HuH-7 (cell line): ENCODE results near the gene VPS25.
"Not testable (repeated sequence)": the region's sequence is repeated elsewhere in the genome, so short reads cannot be mapped to it uniquely, and the experiment has no call there.

Experiments used
- DNase-seq: peaks from one replicate; pipeline ENCODE4 v3.0.0; 2011; ENCODE audit warnings: low spot score

Gene VPS25

DNA sequence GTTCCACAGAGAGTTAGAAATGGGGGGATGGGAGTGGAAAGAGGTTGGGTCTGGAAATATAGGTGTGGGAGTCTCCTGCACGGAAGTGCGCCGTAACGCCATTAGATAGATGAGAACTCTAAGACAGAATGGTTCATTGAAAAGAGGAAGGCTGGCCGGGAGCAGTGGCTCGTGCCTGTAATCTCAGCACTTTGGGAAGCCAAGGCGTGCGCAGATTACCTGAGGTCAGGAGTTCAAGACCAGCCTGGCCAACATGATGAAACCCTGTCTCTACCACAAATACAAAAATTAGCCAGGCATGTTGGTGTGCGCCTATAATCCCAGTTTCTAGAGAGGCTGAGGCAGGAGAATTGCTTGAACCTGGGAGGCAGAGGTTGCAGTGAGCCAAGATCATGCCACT is 5.2 kb upstream of the VPS25 start:
- not testable (repeated sequence) for DNase-seq

DNA sequence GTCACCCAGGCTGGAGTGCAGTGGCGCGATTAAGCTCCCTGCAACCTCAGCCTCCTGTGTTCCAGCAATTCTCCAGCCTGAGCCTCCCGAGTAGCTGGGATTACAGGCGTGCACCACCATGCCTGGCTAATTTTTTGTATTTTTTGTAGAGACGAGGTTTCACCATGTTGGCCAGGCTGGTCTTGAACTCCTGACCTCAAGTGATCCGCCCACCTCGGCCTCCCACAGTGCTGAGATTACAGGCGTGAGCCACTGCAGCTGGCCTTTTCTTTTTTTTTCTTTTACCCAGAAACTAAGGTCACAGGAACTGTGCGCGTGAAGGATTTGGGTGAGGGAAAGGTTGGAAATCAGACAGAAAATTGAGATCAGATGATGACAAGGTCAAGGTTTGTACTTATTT is 3.3 kb upstream of the VPS25 start:
- DNase-seq: not testable (repeated sequence)

DNA sequence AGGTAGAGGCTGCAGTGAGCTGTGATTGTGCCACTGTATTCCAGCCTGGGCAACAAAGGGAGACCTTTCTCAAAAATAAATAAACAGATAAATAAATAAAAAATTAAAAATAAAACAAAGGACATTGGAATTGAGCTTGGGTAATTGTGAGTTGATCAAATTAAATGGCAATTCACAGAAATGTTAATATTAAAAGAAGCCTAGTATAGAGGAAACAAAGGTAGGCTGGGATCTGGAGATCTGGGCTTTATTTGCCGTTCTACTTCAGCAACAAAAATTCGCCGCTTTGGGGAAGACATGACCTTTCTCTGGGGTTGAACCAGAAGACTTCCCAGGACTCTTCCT is 332 bp upstream of the VPS25 start:
- no peak for DNase-seq

DNA sequence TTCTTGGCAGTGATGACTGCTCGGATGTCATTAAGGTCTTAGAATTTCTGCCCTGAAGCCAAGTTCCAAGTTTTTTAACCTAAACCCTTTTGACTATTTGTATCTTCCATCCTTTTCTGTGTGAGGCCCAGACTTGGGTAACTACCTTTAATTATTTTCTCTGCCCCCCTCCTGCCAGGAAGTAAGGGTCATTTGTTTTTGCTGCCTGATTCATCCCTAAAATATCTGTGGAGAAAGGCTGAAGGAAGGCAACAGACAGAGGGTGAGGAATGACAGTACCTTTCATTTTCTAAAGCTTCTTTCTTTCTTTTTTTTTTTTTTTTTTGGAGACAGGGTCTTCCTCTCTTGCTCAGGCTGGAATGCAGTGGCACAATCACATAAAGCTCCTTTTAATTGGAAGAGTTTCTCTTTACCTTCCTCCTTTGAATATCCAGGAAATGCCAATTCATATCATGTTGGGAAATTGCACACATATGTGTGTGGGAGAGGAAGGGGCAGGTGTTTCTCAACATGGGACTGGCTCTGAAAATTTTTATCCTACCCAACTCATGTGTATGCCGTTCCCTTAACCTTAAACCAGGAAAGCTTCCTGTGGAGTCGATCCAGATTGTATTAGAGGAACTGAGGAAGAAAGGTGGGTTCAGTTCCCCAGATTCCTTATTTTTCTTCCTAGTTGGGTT is 957 bp downstream of the VPS25 start:
- DNase-seq: no peak

DNA sequence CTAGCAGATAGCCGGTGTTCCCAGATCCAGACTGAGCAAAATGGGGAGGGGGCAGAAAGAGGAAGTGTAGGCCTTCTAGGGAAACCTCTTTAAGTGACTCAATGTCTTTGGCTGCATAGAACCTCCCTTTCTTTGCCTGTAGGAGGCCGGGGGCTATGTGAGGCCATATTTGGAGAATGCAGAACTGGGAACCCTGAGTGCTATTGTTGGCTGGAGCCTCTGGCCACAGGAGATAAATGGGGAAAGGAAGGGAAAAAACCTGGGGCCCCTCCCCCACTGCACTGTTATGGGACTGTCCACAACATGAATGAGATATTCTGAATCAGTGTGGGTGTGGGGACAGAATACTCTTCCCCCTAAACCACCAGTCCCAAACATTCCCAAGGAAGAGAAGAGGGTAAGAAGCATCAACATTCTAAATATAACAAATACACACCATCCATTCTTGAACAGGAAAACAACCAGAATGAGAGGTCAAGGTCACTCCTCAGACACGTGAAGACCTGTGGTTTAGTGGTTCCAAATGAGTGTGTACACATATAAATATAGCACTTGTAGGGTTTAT is 2.4 kb downstream of the VPS25 start:
- no peak for DNase-seq

DNA sequence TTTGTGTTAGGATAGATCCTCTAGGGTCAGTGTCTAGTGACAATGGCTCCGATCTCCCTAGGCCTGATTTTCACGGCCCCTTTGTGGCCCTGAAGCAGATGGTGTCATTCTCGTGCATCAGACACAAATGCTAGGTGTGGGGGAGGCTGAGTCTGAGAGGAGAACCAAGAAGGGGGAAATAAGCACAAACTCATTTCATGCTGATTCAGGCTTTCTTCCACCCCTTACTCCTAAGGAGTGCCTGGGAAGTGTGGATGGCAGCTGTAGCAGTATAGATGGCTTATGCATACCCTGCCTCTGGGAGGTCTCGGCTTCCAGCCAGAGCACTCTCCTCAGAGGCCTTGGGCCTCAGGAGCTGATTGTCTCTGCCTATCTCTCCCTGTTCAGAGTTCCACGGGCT is 5.3 kb downstream of the VPS25 start:
- no peak for DNase-seq

DNA sequence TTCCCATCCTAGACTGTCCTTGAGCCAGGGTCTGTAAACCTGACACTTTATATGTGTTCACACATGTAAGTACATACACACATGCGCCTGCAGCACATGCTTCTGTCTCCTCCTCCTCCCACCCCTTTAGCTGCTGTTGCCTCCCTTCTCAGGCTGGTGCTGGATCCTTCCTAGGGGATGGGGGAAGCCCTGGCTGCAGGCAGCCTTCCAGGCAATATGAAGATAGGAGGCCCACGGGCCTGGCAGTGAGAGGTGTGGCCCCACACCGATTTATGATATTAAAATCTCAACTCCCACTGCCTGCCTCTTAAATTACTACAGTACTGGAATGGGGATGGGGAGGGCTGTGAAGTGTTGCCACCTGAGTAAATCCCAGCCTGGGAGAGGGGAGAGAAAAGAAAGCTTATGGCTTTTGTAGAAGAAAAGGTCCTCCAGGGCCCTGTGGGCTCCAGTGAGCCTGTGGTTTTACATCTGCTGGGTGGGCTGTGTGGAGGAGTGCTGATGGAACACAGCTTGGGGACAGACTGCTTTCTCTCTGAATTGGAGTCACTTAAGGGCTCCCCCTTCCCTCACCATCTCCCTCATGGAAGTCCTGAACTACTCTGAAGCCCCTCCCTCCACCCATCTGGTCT is 6.2 kb downstream of the VPS25 start:
- no peak for DNase-seq

DNA sequence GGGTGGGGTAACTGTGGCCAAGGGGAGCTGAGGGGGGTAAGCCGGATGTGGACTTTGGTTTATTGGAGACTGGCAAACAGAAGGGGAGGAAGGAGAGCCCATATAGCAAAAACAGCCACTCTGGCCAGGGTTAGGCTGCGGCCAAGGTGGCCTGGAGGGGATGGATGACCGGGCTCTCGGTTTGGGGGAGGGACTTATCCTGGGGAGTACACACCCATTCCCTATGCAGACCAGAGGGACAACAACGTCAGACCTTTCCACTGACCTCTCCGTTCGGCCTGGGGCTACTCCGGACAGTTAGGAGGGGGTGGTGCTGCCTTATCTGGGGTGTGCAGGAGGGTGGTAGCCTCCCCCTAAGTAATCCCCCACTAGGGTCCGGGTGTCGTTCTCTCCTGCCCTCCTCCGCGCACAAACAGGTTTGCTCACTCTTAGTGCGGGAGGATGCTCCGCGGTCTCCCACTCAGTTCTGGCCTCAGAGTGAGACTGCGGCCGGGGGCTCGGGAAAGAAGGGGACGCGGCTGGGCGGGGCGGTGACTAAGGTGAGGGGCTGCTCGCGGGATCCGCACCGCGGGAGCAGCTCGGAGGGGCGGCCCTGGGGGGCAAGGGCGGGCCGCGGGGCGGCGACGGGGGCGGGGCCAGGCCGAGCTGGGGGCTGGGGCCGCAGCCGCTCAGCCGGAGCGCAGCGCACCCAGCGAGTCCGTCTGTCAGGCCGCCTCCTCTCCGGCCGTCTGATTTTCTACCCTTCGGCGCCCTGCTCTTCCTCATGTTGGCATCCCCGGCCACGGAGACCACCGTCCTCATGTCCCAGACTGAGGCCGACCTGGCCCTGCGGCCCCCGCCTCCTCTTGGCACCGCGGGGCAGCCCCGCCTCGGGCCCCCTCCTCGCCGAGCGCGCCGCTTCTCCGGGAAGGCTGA is 6.9 kb downstream of the VPS25 start, which contains the start of gene WNK4:
Gene WNK4 (plus strand): TSS at position 675 of the 915 bp plus-strand sequence. CDS start 89 bp downstream, at position 764.
- peak; percentile 97 for DNase-seq

DNA sequence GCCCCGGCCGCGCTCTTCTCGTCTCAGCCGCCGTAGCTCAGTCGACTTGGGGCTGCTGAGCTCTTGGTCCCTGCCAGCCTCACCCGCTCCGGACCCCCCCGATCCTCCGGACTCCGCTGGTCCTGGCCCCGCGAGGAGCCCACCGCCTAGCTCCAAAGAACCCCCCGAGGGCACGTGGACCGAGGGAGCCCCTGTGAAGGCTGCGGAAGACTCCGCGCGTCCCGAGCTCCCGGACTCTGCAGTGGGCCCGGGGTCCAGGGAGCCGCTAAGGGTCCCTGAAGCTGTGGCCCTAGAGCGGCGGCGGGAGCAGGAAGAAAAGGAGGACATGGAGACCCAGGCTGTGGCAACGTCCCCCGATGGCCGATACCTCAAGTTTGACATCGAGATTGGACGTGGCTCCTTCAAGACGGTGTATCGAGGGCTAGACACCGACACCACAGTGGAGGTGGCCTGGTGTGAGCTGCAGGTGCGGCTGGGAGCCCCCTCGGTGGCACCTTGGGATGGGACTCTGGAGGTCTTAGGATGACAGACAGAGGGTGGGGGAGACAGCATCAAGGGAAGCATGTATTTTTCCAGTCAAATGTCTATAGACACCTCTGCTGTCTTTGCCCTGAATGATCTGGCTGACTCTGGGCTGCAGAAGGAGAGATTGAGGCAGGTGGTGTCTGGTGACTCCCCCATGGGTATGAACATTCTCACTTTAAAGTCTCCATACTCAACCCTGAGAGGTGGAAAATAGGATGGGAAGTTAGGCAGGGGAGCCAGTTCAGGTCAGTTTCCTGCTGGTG is 7.8 kb downstream of the VPS25 start:
- no peak for DNase-seq

DNA sequence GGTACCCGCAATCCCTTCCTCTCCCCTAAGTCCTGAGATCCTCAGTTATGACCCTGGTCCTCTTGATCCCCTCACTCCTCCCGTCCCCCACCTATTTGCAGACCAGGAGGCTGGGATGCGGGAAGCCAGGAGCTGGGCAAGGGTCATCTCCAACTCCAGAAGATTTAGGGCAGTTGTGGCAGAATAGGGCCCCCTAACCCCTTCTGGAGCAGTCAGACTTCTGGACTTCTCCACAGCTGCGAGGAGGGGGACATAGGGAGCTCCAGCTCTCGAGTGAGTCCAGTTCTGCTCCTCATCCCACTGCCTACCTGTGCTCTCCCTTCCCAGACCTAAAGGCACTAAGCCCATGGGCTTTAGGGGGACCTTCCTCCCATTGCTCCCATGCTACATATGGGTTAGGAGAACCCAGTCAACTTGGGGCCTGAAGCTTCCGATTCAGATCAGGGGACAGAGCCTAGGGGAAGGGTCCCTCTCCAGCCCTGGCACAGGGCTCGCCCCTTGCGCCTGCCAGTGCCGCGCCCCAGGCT is 8.5 kb downstream of the VPS25 start:
- DNase-seq: no peak

DNA sequence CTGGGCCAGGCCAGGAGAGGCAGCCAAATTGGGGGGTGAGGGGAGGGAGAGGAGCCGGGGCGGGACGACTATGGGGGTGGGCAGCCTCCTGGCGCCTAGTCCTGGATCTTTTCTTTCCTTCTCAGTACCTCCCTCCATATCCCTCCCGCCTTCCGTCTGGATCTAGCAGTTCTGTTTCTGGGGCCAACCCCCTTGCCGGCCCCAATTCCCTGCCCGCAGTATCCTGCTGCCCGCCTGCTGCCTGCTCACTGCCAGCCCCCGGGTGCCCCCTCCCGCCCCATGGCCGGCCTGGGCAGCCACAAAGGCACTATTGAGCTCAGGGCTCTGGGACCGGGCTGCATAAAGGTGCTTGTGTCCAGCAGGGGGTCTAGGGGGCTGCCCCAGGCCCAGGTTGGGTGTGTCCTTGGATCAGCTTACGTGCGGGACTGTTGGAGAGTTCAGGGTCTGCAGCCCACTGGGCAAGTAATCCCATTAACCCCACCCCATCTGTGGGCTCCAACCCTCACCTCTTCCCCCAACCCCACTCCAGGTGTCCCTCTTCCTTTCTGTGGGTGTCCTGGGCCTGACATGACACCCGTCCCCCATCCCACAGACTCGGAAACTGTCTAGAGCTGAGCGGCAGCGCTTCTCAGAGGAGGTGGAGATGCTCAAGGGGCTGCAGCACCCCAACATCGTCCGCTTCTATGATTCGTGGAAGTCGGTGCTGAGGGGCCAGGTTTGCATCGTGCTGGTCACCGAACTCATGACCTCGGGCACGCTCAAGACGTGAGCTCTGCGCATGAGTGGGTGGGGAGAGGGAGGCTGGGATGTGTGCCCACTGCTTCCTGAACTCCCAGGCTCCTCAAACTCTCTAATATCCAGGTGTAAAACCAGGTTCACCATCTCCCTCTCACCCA is 9.2 kb downstream of the VPS25 start:
- DNase-seq: no peak

DNA sequence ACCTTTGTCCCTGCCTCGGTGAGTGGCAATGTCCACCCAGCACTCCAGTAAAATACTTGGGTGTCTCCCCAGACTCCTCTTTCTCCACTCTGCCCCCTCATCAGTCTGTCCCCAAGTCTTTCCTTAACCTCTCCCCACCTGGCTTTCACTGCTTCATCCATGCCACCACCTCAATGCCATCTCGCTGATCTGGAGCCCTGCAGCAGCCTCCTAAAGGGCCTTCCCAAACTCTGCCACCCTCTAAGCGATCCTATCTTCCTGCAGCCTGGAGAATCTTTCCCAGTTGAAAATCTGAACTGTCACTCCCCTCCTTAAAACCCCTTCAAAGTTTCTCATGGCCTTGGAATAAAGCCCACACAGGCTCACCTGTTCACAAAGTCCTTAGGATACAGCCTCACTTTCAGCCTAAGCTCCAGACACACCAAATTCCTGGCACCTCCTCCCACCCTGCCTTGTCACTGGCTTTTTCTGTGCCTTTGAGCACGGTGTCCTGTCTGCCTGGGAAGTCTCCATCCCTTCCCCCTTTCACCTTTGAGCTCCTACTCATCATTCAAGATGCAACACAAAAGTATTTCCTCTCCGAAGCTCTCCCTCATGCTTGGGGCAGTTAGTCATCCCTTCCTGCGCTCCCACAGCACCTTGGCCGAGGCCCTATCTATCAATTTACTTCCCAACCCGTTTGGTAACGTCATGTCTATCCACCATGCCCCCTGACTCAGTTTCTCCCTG is 10.0 kb downstream of the VPS25 start:
- no peak for DNase-seq

DNA sequence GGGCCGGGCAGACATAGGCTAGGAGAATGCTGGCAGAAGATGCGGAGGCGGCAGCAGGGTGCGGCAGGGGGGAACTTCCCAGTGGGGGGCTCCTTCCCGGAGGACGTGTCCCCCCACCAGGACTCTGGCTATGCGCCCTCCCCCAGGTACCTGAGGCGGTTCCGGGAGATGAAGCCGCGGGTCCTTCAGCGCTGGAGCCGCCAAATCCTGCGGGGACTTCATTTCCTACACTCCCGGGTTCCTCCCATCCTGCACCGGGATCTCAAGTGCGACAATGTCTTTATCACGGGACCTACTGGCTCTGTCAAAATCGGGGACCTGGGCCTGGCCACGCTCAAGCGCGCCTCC is 10.5 kb downstream of the VPS25 start:
- no peak for DNase-seq

DNA sequence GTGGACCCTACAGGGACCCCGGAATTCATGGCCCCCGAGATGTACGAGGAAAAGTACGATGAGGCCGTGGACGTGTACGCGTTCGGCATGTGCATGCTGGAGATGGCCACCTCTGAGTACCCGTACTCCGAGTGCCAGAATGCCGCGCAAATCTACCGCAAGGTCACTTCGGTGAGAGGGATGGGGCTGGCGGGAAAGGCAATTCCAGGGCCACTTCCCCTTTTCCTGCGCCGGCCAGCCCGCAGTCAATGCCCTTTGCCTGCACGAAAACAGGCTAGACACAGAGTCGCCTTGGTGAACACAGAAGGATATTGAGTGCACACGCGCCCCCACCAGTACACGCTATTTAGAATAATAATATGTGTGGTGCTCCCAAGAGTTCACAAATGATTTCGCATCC is 11.2 kb downstream of the VPS25 start:
- no peak for DNase-seq

DNA sequence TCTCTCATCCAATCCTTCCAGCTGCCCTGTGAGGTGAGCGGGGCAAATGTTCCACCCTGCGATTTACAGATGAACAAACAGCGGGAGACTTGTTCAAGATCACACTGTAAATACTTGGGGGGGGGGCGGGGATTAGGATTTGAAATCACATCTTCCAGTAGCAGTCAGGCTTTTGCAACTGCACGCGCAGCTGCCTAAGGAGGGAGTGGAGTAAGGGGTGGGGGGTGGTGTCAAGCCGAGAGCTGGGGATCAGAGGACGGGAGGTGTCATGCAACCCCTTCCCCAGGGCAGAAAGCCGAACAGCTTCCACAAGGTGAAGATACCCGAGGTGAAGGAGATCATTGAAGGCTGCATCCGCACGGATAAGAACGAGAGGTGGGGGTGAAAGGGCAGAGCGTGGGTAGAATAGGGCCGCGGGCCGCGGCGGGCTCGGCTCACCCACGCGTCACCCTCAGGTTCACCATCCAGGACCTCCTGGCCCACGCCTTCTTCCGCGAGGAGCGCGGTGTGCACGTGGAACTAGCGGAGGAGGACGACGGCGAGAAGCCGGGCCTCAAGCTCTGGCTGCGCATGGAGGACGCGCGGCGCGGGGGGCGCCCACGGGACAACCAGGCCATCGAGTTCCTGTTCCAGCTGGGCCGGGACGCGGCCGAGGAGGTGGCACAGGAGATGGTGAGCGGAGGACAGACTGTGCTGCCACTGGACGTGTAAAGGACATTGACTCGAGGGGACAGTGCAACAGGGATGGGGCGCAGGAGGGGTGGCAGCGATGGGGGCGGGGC is 11.8 kb downstream of the VPS25 start:
- DNase-seq: no peak

DNA sequence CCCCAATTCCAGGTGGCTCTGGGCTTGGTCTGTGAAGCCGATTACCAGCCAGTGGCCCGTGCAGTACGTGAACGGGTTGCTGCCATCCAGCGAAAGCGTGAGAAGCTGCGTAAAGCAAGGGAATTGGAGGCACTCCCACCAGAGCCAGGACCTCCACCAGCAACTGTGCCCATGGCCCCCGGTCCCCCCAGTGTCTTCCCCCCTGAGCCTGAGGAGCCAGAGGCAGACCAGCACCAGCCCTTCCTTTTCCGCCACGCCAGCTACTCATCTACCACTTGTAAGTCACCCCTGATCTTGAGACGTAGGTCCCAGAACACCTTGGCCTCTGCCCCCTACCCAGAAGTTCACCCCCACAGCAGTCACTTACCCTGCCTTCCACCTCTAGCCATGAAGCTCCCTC is 14.0 kb downstream of the VPS25 start:
- no peak for DNase-seq

DNA sequence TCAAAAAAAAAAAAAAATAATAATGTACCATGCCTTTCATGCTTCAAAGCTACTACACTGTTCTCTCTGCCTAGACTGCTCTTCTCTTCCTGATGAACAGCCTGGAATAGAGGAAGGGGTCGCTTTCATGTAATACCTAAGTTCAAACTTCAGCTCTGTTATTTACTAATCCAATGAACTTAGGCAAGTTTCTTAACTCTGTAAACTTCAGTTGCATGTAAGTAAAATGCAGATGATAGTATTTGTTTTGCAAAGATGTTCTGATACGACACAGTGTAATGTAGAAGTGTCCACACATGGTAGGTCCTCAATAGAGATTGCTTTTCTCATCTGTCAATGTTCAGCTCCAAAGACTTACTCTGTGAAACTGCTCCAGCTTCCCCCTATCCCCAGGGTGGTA is 18.7 kb downstream of the VPS25 start:
- no peak for DNase-seq

DNA sequence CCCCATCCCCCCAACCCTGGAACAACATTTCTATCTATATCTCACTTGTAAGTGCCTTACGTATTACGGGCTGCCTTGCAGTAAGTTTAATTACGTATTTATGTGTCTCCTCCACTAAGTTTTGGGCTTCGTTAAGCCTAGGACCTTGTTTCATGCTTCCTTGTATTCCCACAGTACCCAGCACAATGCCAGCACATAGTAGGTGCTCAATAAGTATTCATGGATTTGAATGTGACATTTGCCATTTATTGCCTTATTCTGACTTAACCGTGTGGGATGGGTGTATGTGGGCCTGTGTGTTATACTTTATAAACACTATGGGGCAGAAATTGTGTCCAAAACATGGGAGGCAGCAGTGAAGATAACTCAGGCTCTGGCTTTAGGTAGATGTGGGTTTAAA is 19.3 kb downstream of the VPS25 start:
- no peak for DNase-seq

DNA sequence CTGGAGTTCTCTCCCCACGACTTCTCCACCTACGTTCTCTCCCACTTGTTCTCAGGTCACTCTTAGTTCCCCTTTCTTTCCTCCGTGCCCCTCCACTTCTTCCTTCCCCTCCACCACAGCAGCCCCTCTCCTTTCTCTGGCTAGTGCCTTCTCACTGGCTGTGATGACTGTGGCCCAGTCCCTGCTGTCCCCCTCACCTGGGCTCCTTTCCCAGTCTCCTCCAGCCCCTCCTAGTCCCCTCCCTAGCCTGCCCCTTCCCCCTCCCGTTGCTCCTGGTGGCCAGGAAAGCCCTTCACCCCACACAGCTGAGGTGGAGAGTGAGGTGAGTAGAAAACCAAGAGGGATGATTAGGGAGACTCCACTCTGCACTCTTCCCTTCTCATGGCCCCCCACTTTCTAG is 21.8 kb downstream of the VPS25 start:
- no peak for DNase-seq
